Measurements from ENCODE around the gene CENPK. TPM values are rescaled to one million over a fixed set of nuclear protein-coding genes. Genes with fewer than 3 reads are reported as not detected.

The CENPK gene
- total and polyA plus RNA-seq, 9 of the 15 experiments (the other 6 are each of a cell fraction or from before 2014, with no cell fraction given), result 30.8 to 134 (median 69.0) TPM

GRCh38 chr5:65535529-65535987, 27.4 kb downstream of the CENPK start (continued):
- TF ChIP-seq CHAMP1 (IDR thresholded peaks at IDR 0.05) (no peak), NCOA2 (IDR thresholded peaks at IDR 0.05; ENCODE audit: partially characterized antibody in 2 of 2) (no peak)

GRCh38 chr5:65530904-65531303, 32.1 kb downstream of the CENPK start:
- no peak for ATAC-seq

More at GRCh38 chr5:65530904-65531303, 32.1 kb downstream of the CENPK start:
- Histone ChIP-seq H3K27me3 (ENCODE audit: control insufficient read depth in 2 of 2, insufficient read depth in 2 of 2, low read length in 2 of 2) (no peaks in the 10 kb centered on the region), H3K4me1 (replicated peaks in 1 of 2; ENCODE audit: control insufficient read depth in 2 of 2, insufficient read depth in 2 of 2, low read length in 2 of 2) (no peaks in the 10 kb centered on the region), H3K9me3 (replicated peaks; ENCODE audit: control insufficient read depth, insufficient read depth, low read depth, low read length) (no peaks in the 10 kb centered on the region), H3K4me2 (ENCODE audit: insufficient read depth, low read length) (no peak overlapping the region), H3K9me1 (ENCODE audit: control insufficient read depth, insufficient read depth, low read length) (no peaks in the 10 kb centered on the region), H4K20me1 (replicated peaks; ENCODE audit: control insufficient read depth, insufficient read depth, low read length) (no peaks in the 10 kb centered on the region), H3K79me2 (ENCODE audit: control insufficient read depth, insufficient read depth, low read length) (no peaks in the 10 kb centered on the region), H3K27ac (ENCODE audit: extremely low read depth, low read depth, low read length) (no peak overlapping the region), H3K9ac (ENCODE audit: insufficient read depth in 1 of 2, low read depth in 2 of 2, low read length in 2 of 2) (no peak overlapping the region), H3K36me3 (ENCODE audit: control insufficient read depth, insufficient read depth, low read length) (peaks cover 24% of the 10 kb centered on the region), H2AFZ (ENCODE audit: low read depth, low read length) (no peak overlapping the region), H3K4me3 (no peak overlapping the region)
- ChIA-PET CTCF (ENCODE audit: low intra/inter-chr PET ratio) (no interaction called here), POLR2A (interaction anchor here (1.6 kb wide), 1 partner anchor 32 kb away, joined by 3 read pairs; the partner anchor contains the start of genes CENPK and PPWD1)
- in situ Hi-C loops (cut with MboI), result no loop called here
- DNase-seq (ENCODE audit: extremely low read depth in 1 of 4, low spot score in 3 of 4) (no peak), FAIRE-seq (peak; percentile 52)
- 85% methylated on average over 1 of the region's 1 CpG for WGBS (ENCODE audit: insufficient coverage, low coverage, missing lambda C conversion rate)
- TF ChIP-seq NRF1 (conservative IDR thresholded peaks at IDR 0.05 in 1 of 2, IDR thresholded peaks at IDR 0.05 in 1 of 2) (no peak), PRDM10 (IDR thresholded peaks at IDR 0.05; ENCODE audit: partially characterized antibody) (no peak), SMARCC2 (IDR thresholded peaks at IDR 0.05; ENCODE audit: low read depth) (no peak), NCOA4 (IDR thresholded peaks at IDR 0.05; ENCODE audit: partially characterized antibody) (no peak), KLF6 (CRISPR knock-in tag; IDR thresholded peaks at IDR 0.05; ENCODE audit: borderline replicate concordance) (no peak), SMAD4 (CRISPR knock-in tag; conservative IDR thresholded peaks at IDR 0.05) (no peak), ATF3 (IDR thresholded peaks at IDR 0.05) (0 out of 2 replicates have a peak, but pooled peaks have one; percentile 10), ATF3 (CRISPR knock-in tag; conservative IDR thresholded peaks at IDR 0.05) (no peak), CTBP1 (IDR thresholded peaks at IDR 0.05; ENCODE audit: borderline replicate concordance) (no peak), ZNF121 (CRISPR knock-in tag; conservative IDR thresholded peaks at IDR 0.05) (peak; percentile 42; the same call in 1 of the 2 replicates)
- intact Hi-C loops (cut with micrococcal nuclease), result no loop called here
- no TSS peak for BruUV-seq (replicated peaks)

Data from K562 (cell line).